Upper lobe of left lung (tissue), 6 donors: ENCODE data around the gene EXD3. TPM values are rescaled to one million over a fixed set of nuclear protein-coding genes. Genes with fewer than 3 reads are reported as not detected.

Source experiments
- ATAC-seq, 2 donors: fragments of 200-7000 bp; cut with Tn5 transposase; one replicate each; pipeline ENCODE4 v1.9.1; 2022; ENCODE audit warnings: mild to moderate bottlenecking in 2 of 2, moderate library complexity in 2 of 2; ENCODE audit not compliant: low FRiP score in 2 of 2
- DNase-seq, 2 donors: peaks; one replicate each; pipeline ENCODE4 v3.0.0-alpha.2; 2019 to 2020
- H3K27ac ChIP-seq, 4 donors: fragments of 200-600 bp; sonication (generic); one replicate each; pipeline ENCODE4 v1.5.1; 2016 to 2019
- H3K27me3 ChIP-seq, 4 donors: fragments of 200-600 bp; sonication (generic); one replicate each; pipeline ENCODE4 v1.5.1; 2017 to 2019
- H3K36me3 ChIP-seq, 4 donors: fragments of 200-600 bp; sonication (generic); one replicate each; pipeline ENCODE4 v1.5.1; 2016 to 2019
- H3K4me1 ChIP-seq, 4 donors: fragments of 200-600 bp; sonication (generic); one replicate each; pipeline ENCODE4 v1.5.1; 2018 to 2019
- H3K4me3 ChIP-seq, 4 donors: fragments of 200-600 bp; sonication (generic); one replicate each; pipeline ENCODE4 v1.5.1; 2017 to 2019; ENCODE audit warnings: mild to moderate bottlenecking in 2 of 4, moderate library complexity in 1 of 4
- H3K9me3 ChIP-seq, 4 donors: fragments of 200-600 bp; sonication (generic); one replicate each; pipeline ENCODE4 v1.5.1; 2018 to 2019
- EP300 ChIP-seq, 4 donors: sonication (generic); formaldehyde crosslinking; IDR thresholded peaks; one replicate each; pipeline ENCODE4 v1.5.1; 2017; ENCODE audit warnings: antibody characterized with exemption in 4 of 4, control low read depth in 2 of 4
- POLR2A ChIP-seq, 4 donors: fragments of 450-650 bp; IDR thresholded peaks; one replicate each; pipeline ENCODE4 v1.5.1; 2016 to 2017; ENCODE audit warnings: antibody characterized with exemption in 4 of 4, mild to moderate bottlenecking in 2 of 4
- POLR2AphosphoS5 ChIP-seq, 2 donors: sonication (generic); formaldehyde crosslinking; IDR thresholded peaks; one replicate each; pipeline ENCODE4 v1.5.1; 2017; ENCODE audit warnings: antibody characterized with exemption in 2 of 2
- WGBS, 2 donors: methylation state at CpG; one replicate each; pipeline ENCODE4 v1.1.5; 2017 to 2018; 5-methylcytosine and 5-hydroxymethylcytosine counted together
- total RNA-seq, 6 donors: library from RNA; depleted of rRNA in 4 of 6; stranded (reverse); fragments of >200 nt in 4 of 6; gene quantifications; one replicate each; pipeline versions ENCODE4 v1.1.0 to v1.2.1, GENCODE V29; 2016 to 2021
- TF ChIP-seq, protein P1 (sequence below), 6 experiments: fragments of 450-650 bp in 4 of 6; fragments of 200-600 bp in 2 of 6; sonication (generic) in 2 of 6; IDR thresholded peaks; one replicate each; pipeline ENCODE4 v1.5.1; 2016 to 2019; ENCODE audit warnings: antibody characterized with exemption in 6 of 6
- donor health status: DM: no; HTN: no; CAD: no; lungs with moderate emphysema.
- donor health status: DM: no; HTN: yes; CAD: no; lungs with severe emphysema.

EXD3 gene
- total RNA-seq, 6 donors from 2014 or later = 12.3 to 118 (median 24.8) TPM

DNA sequence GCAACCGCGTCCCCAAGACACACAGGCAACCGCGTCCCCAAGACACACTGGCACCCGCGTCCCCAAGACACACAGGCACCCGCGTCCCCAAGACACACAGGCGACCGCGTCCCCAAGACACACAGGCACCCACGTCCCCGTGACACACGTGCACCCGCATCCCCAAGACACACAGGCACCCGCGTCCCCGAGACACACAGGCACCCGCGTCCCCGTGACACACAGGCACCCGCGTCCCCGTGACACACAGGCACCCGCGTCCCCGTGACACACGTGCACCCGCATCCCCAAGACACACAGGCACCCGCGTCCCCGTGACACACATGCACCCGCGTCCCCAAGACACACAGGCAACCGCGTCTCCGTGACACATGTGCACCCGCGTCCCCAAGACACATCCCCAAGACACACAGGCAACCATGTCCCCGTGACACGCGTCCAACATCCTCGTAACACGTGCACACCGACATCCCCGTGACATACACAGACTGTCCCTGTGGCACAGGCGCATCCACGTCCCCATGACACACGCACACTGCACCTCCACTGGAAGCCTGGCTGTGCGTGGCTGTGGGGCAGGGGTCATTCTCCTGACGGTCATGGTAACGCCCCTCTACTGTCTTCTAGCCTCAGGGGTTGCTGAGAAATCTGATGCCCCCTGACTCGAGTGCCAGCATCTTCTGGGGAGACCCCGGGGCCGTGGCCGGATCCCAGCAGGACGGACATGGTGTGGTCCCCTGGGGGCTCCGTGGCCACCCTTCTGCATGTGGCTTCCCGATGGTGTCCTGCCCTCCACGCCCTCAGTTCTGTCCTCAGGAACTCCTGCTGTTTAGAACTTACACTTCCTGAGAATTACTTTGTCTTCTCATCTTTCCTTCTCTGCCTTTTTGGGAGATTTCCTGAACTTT lies 24.1 kb downstream of the EXD3 start:
- H3K4me1 ChIP-seq = peaks cover 0 to 4% (median 3%) of the 10 kb centered on the region in 4 donors
- TF ChIP-seq, protein P1, sequence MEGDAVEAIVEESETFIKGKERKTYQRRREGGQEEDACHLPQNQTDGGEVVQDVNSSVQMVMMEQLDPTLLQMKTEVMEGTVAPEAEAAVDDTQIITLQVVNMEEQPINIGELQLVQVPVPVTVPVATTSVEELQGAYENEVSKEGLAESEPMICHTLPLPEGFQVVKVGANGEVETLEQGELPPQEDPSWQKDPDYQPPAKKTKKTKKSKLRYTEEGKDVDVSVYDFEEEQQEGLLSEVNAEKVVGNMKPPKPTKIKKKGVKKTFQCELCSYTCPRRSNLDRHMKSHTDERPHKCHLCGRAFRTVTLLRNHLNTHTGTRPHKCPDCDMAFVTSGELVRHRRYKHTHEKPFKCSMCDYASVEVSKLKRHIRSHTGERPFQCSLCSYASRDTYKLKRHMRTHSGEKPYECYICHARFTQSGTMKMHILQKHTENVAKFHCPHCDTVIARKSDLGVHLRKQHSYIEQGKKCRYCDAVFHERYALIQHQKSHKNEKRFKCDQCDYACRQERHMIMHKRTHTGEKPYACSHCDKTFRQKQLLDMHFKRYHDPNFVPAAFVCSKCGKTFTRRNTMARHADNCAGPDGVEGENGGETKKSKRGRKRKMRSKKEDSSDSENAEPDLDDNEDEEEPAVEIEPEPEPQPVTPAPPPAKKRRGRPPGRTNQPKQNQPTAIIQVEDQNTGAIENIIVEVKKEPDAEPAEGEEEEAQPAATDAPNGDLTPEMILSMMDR (IDR thresholded peaks at IDR 0.05) = no peak
- TF ChIP-seq POLR2A (IDR thresholded peaks at IDR 0.05) (no peak), POLR2AphosphoS5 (IDR thresholded peaks at IDR 0.05) (no peak), EP300 (IDR thresholded peaks at IDR 0.05) (no peak)
- no peak overlapping the region for H3K27ac ChIP-seq
- WGBS, 2 donors = 92 to 94% methylated on average over 50 to 56 of the region's 60 CpGs
- peaks cover 0 to 10% (median 2%) of the 10 kb centered on the region in 4 donors for H3K36me3 ChIP-seq
- no peaks in the 10 kb centered on the region for H3K9me3 ChIP-seq
- H3K27me3 ChIP-seq = no peaks in the 10 kb centered on the region
- ATAC-seq (no peak), DNase-seq (peak in 1 of 2 donors; percentile 69)
- no peak overlapping the region for H3K4me3 ChIP-seq

DNA sequence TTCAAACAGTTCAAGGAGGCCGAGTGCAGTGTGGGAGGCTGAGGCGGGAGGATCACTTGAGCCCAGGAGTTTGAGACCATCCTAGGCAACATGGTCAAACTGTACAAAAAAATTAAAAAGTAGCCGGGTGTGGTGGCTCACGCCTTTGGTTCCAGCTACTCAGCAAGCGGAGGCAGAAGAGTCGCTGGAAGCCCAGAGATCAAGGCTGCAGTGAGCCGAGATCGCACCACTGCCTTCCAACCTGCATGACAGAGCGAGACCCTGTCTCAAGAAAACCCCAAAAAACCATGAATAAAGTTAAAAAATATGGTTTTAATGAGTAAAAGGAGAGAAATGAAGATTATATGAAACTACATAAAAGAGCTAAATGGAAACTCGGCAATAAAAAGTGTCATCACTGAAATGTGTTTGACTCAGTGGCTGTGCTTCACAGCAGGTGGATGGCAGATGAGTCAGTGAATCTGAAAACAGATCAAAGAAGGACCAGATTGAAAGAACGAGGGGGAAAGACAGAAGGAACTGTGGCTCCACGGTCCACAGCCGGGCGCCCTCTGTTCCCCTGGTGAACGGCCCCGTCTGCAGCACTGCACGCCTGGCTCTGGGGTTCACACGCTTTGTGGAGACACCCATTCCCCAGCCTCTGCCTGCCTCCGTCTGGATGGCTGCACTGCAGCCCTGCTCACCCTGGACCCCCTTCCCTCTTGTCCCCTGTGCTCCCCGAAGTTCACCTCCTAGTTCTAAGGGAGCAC lies 25.1 kb downstream of the EXD3 start:
- no peaks in the 10 kb centered on the region for H3K9me3 ChIP-seq
- peaks cover 0 to 4% (median 3%) of the 10 kb centered on the region in 4 donors for H3K4me1 ChIP-seq
- H3K27me3 ChIP-seq = no peaks in the 10 kb centered on the region
- no peak overlapping the region for H3K27ac ChIP-seq
- no peak for TF ChIP-seq POLR2AphosphoS5 (IDR thresholded peaks at IDR 0.05)
- no peak for TF ChIP-seq EP300 (IDR thresholded peaks at IDR 0.05)
- TF ChIP-seq, protein P1 (IDR thresholded peaks at IDR 0.05) = no peak
- TF ChIP-seq POLR2A (IDR thresholded peaks at IDR 0.05) = no peak
- no peak overlapping the region for H3K4me3 ChIP-seq
- peaks cover 0 to 10% (median 2%) of the 10 kb centered on the region in 4 donors for H3K36me3 ChIP-seq
- DNase-seq = peak in 1 of 2 donors; percentile 50
- 92 to 95% methylated on average over 20 of the region's 20 CpGs for WGBS, 2 donors
- no peak for ATAC-seq

DNA sequence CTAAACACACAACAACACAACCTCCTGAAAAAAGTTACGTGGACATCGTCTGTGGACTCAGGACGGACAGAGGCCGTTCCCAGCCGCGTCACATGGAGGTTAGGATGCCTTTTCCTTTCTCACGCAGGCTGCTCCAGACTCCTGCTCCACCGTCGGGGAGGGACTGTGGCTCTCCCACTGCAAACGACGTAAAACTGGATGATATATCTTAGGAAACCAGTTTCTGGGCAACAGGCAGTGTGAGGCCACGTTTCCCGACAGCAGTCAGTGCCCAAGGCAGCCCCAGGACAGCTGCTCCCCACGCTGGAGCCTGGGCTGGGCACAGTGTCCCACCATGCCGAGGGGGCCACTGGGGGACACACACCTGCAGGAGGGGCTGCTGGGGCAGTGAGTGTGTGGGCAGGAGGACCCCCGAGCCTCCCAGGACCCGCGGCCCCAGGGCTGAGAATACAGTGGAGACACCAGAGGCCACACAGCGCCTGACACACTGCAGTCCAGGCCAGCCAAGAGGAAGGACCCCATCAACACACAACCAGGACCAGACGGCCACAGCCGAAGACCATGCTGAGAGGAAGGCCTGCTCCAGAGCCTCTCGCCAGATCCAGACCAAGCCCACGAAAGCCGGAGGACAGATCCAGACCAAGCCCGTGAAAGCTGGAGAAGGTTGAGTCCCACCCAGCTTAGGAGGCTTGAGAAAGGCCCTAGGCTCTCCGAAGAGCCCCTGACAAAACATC lies 26.2 kb downstream of the EXD3 start:
- DNase-seq = peak in 1 of 2 donors; percentile 56
- Histone ChIP-seq H3K27ac (no peak overlapping the region), H3K4me1 (peaks cover 0 to 5% (median 4%) of the 10 kb centered on the region in 4 donors), H3K4me3 (no peak overlapping the region), H3K27me3 (no peaks in the 10 kb centered on the region), H3K36me3 (peaks cover 0 to 14% (median 5%) of the 10 kb centered on the region in 4 donors), H3K9me3 (no peaks in the 10 kb centered on the region)
- TF ChIP-seq, protein P1 (IDR thresholded peaks at IDR 0.05) = no peak
- TF ChIP-seq POLR2AphosphoS5 (IDR thresholded peaks at IDR 0.05) (no peak), POLR2A (IDR thresholded peaks at IDR 0.05) (no peak), EP300 (IDR thresholded peaks at IDR 0.05) (no peak)
- ATAC-seq = peak in 1 of 2 donors; percentile 14
- WGBS, 2 donors = 92 to 94% methylated on average over 23 to 26 of the region's 26 CpGs

DNA sequence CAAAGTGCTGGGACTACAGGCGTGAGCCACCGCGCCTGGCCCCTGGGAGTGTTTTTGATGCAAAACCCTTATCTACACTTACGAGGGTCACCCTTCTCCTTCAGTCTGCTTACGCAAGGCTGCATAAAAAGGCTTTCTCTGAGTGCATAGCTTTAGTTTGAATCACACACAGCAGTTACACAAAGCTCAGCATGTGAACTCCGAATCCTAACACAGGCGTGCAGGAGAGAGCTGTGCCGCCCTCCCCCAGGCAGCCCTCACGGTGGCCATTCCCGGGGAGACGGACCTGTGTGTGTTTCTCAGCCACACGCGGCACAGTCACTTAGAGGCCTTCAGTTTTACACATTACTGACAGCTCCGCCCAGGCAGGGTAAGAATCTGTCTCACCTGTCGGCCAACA lies 26.7 kb downstream of the EXD3 start:
- DNase-seq = peak in 1 of 2 donors; percentile 36
- no peak overlapping the region for H3K27ac ChIP-seq
- H3K4me1 ChIP-seq = peaks cover 0 to 6% (median 4%) of the 10 kb centered on the region in 4 donors
- TF ChIP-seq POLR2A (IDR thresholded peaks at IDR 0.05) = no peak
- TF ChIP-seq, protein P1 (IDR thresholded peaks at IDR 0.05) = no peak
- no peak for TF ChIP-seq POLR2AphosphoS5 (IDR thresholded peaks at IDR 0.05)
- no peak for TF ChIP-seq EP300 (IDR thresholded peaks at IDR 0.05)
- WGBS, 2 donors = 77 to 91% methylated on average over 15 of the region's 15 CpGs
- no peak overlapping the region for H3K4me3 ChIP-seq
- no peaks in the 10 kb centered on the region for H3K27me3 ChIP-seq
- no peak for ATAC-seq
- H3K36me3 ChIP-seq = peaks cover 0 to 14% (median 5%) of the 10 kb centered on the region in 4 donors
- no peaks in the 10 kb centered on the region for H3K9me3 ChIP-seq
